ENCODE results near the gene RAD51B. TPM values are rescaled to one million over a fixed set of nuclear protein-coding genes. Genes with fewer than 3 reads are reported as not detected.

The RAD51B gene
- total and polyA plus RNA-seq, 4 donors = 2.5 to 95.0 (median 9.6) TPM

- TF ChIP-seq CTCF (IDR thresholded peaks at IDR 0.05; ENCODE audit: control extremely low read depth, extremely low read depth) = no peak
- no peaks in the 10 kb centered on the region for H3K9me3 ChIP-seq (ENCODE audit: control insufficient read depth in 4 of 4, insufficient read depth in 3 of 4, low read length in 3 of 4)
- no peak overlapping the region for H3K9ac ChIP-seq (ENCODE audit: insufficient read depth in 1 of 2, low read length in 2 of 2)
- H3K27ac ChIP-seq (ENCODE audit: low read depth in 1 of 2, low read length in 1 of 2) = no peak overlapping the region
- WGBS, 2 donors = 80 to 87% methylated on average over 9 of the region's 9 CpGs
- no peak for DNase-seq
- H3K4me3 ChIP-seq = no peak overlapping the region
- no peak for ATAC-seq (ENCODE audit: insufficient read depth, low FRiP score)
- no peaks in the 10 kb centered on the region for H3K27me3 ChIP-seq (ENCODE audit: control insufficient read depth in 3 of 3, insufficient read depth in 3 of 3, low read length in 2 of 3)
- H3K4me1 ChIP-seq (ENCODE audit: control insufficient read depth in 5 of 5, insufficient read depth in 5 of 5, low read length in 5 of 5) = peaks cover 0 to 11% (median 5%) of the 10 kb centered on the region in 5 donors
- no peaks in the 10 kb centered on the region for H3K36me3 ChIP-seq (ENCODE audit: control insufficient read depth in 4 of 4, insufficient read depth in 4 of 4, low read length in 4 of 4)
These were observed 892.2 kb downstream of the RAD51B start for GRCh38 chr14:68711561-68712309.

GRCh38 chr14:68712703-68713370 is 893.3 kb downstream of the RAD51B start:
- ATAC-seq (ENCODE audit: insufficient read depth, low FRiP score) = no peak
- Histone ChIP-seq H3K9me3 (ENCODE audit: control insufficient read depth in 4 of 4, insufficient read depth in 3 of 4, low read length in 3 of 4) (no peaks in the 10 kb centered on the region), H3K4me1 (ENCODE audit: control insufficient read depth in 5 of 5, insufficient read depth in 5 of 5, low read length in 5 of 5) (peaks cover 0 to 11% (median 5%) of the 10 kb centered on the region in 5 donors), H3K9ac (ENCODE audit: insufficient read depth in 1 of 2, low read length in 2 of 2) (no peak overlapping the region), H3K27ac (ENCODE audit: low read depth in 1 of 2, low read length in 1 of 2) (no peak overlapping the region), H3K4me3 (no peak overlapping the region), H3K27me3 (ENCODE audit: control insufficient read depth in 3 of 3, insufficient read depth in 3 of 3, low read length in 2 of 3) (no peaks in the 10 kb centered on the region), H3K36me3 (ENCODE audit: control insufficient read depth in 4 of 4, insufficient read depth in 4 of 4, low read length in 4 of 4) (no peaks in the 10 kb centered on the region)
- WGBS, 2 donors = 93 to 95% methylated on average over 15 of the region's 15 CpGs
- DNase-seq = no peak
- no peak for TF ChIP-seq CTCF (IDR thresholded peaks at IDR 0.05; ENCODE audit: control extremely low read depth, extremely low read depth)

GRCh38 chr14:68713782-68714181 is 894.2 kb downstream of the RAD51B start:
- WGBS, 2 donors = 69 to 83% methylated on average over 7 of the region's 7 CpGs
- Histone ChIP-seq H3K9me3 (ENCODE audit: control insufficient read depth in 4 of 4, insufficient read depth in 3 of 4, low read length in 3 of 4) (no peaks in the 10 kb centered on the region), H3K9ac (ENCODE audit: insufficient read depth in 1 of 2, low read length in 2 of 2) (no peak overlapping the region), H3K27ac (ENCODE audit: low read depth in 1 of 2, low read length in 1 of 2) (no peak overlapping the region), H3K4me3 (no peak overlapping the region), H3K36me3 (ENCODE audit: control insufficient read depth in 4 of 4, insufficient read depth in 4 of 4, low read length in 4 of 4) (no peaks in the 10 kb centered on the region), H3K4me1 (ENCODE audit: control insufficient read depth in 5 of 5, insufficient read depth in 5 of 5, low read length in 5 of 5) (peaks cover 0 to 11% (median 5%) of the 10 kb centered on the region in 5 donors), H3K27me3 (ENCODE audit: control insufficient read depth in 3 of 3, insufficient read depth in 3 of 3, low read length in 2 of 3) (no peaks in the 10 kb centered on the region)
- ATAC-seq (ENCODE audit: insufficient read depth, low FRiP score) = no peak
- DNase-seq = peak in 1 of 3 donors; percentile 52
- no peak for TF ChIP-seq CTCF (IDR thresholded peaks at IDR 0.05; ENCODE audit: control extremely low read depth, extremely low read depth)
